K562 (cell line): ENCODE measurements around the gene ZNF90. TPM values are rescaled to one million over a fixed set of nuclear protein-coding genes. Genes with fewer than 3 reads are reported as not detected.

Source experiments
- ATAC-seq: fragments of 200-7000 bp; cut with Tn5 transposase; 3 replicates; pipeline ENCODE4 v1.9.1; 2020; ENCODE audit warnings: moderate library complexity
- BruUV-seq: library from RNA; stranded (reverse); fragments of 400-500 nt; replicated peaks from 2 replicates; lab custom pipeline; 2021; lab: Mats Ljungman, UMichigan
- CTCF ChIA-PET: fragments of 300-600 bp; formaldehyde crosslinking; extraction: SDS; loops from one replicate; lab custom pipeline; 2021; ENCODE audit warnings: low intra/inter-chr PET ratio; lab: Yijun Ruan, JAX
- POLR2A ChIA-PET: fragments of 300-600, 350-650 bp; sonication (Branson Sonifier 250); formaldehyde crosslinking; extraction: SDS; loops from one replicate; lab custom pipeline; 2021; ENCODE audit warnings: antibody characterized with exemption, inconsistent platforms; lab: Yijun Ruan, JAX
- DNase-seq, 4 experiments: peaks; one replicate each; pipeline versions ENCODE4 v3.0.0 to v3.0.0-alpha.2; 2011 to 2018; ENCODE audit warnings: low spot score in 3 of 4, mixed read lengths in 3 of 4; ENCODE audit errors: extremely low read depth in 1 of 4
- FAIRE-seq: peaks from 2 replicates; lab custom pipeline; 2011; peaks lifted over from hg19 to GRCh38; lab: Jason Lieb, UNC
- H2AFZ ChIP-seq: 2 replicates; pipeline ENCODE4 v1.6.0; 2011; ENCODE audit warnings: low read depth, low read length, control low read depth, inconsistent platforms
- H3K27ac ChIP-seq: fragments of 200-600 bp; 3 replicates; pipeline ENCODE4 v1.8.0; 2011; ENCODE audit warnings: low read depth, mild to moderate bottlenecking, control low read depth, inconsistent platforms, low read length, moderate library complexity, mixed read lengths; ENCODE audit errors: extremely low read depth
- H3K27me3 ChIP-seq, 2 experiments: fragments of 300-600 bp in 1 of 2; 2 replicates in 1 of 2; 3 replicates in 1 of 2; pipeline versions ENCODE4 v1.6.0 to v1.8.0; 2011; ENCODE audit warnings: inconsistent platforms in 2 of 2, low read length in 2 of 2, mild to moderate bottlenecking in 1 of 2, mixed read lengths in 1 of 2, moderate library complexity in 1 of 2; ENCODE audit not compliant: control insufficient read depth in 2 of 2, insufficient read depth in 2 of 2
- H3K36me3 ChIP-seq: fragments of 300-600 bp; 3 replicates; pipeline ENCODE4 v1.8.0; 2011; ENCODE audit warnings: mild to moderate bottlenecking, low read length, inconsistent platforms; ENCODE audit not compliant: control insufficient read depth, insufficient read depth
- H3K4me1 ChIP-seq, 2 experiments: fragments of 200-600 bp in 1 of 2; replicated peaks in 1 of 2; 2 replicates in 1 of 2; 3 replicates in 1 of 2; pipeline versions ENCODE4 v1.5.1 to v1.8.0; 2011; ENCODE audit warnings: inconsistent platforms in 2 of 2, low read length in 2 of 2, mild to moderate bottlenecking in 1 of 2, mixed read lengths in 1 of 2, moderate library complexity in 1 of 2; ENCODE audit not compliant: control insufficient read depth in 2 of 2, insufficient read depth in 2 of 2
- H3K4me2 ChIP-seq: 2 replicates; pipeline ENCODE4 v1.6.1; 2011; ENCODE audit warnings: low read length, control low read depth, inconsistent platforms, mixed read lengths; ENCODE audit not compliant: insufficient read depth
- H3K4me3 ChIP-seq: fragments of 200-600 bp; sonication (generic), shearing (Covaris generic); 2 replicates; pipeline ENCODE4 v1.5.1; 2016; ENCODE audit warnings: control low read depth, inconsistent platforms
- H3K79me2 ChIP-seq: fragments of 200-600 bp; 3 replicates; pipeline ENCODE4 v1.8.0; 2011; ENCODE audit warnings: low read length, inconsistent platforms; ENCODE audit not compliant: control insufficient read depth, insufficient read depth
- H3K9ac ChIP-seq, 2 experiments: 2 replicates each; pipeline versions ENCODE4 v1.6.0 to v1.6.1; 2011; ENCODE audit warnings: low read depth in 2 of 2, low read length in 2 of 2, control low read depth in 1 of 2, inconsistent platforms in 1 of 2, mild to moderate bottlenecking in 1 of 2, mixed read lengths in 1 of 2; ENCODE audit not compliant: insufficient read depth in 1 of 2
- H3K9me1 ChIP-seq: one replicate; pipeline ENCODE4 v1.6.0; 2011; ENCODE audit warnings: inconsistent platforms, mild to moderate bottlenecking, low read length, moderate library complexity; ENCODE audit not compliant: control insufficient read depth, insufficient read depth
- H3K9me3 ChIP-seq: replicated peaks from 2 replicates; pipeline ENCODE4 v1.5.1; 2011; ENCODE audit warnings: low read depth, low read length, inconsistent platforms; ENCODE audit not compliant: control insufficient read depth, insufficient read depth
- H4K20me1 ChIP-seq: replicated peaks from 2 replicates; pipeline ENCODE4 v1.6.1; 2011; ENCODE audit warnings: low read length, inconsistent platforms, mixed read lengths; ENCODE audit not compliant: control insufficient read depth, insufficient read depth
- IRF9 ChIP-seq: fragments of 450-650 bp; IDR thresholded peaks from 2 replicates; pipeline ENCODE4 v1.6.1; 2016; ENCODE audit warnings: missing biosample characterization, missing genetic modification characterization
- RNF2 ChIP-seq: sonication (generic); IDR thresholded peaks from 2 replicates; pipeline ENCODE4 v1.6.1; 2016
- STAT5B ChIP-seq: fragments of 250-450 bp; sonication (Bioruptor Pico); IDR thresholded peaks from 2 replicates; pipeline ENCODE4 v1.8.0; 2021; ENCODE audit warnings: mild to moderate bottlenecking, inconsistent platforms
- TGIF2 ChIP-seq: sonication (generic); formaldehyde crosslinking; IDR thresholded peaks from 2 replicates; pipeline ENCODE4 v1.8.1; 2022; ENCODE audit warnings: mild to moderate bottlenecking, missing genetic modification reagents, moderate library complexity
- ZNF224 ChIP-seq: sonication (generic); formaldehyde crosslinking; IDR thresholded peaks from 2 replicates; pipeline ENCODE4 v1.8.0; 2022; ENCODE audit warnings: mild to moderate bottlenecking, missing genetic modification reagents
- ZNF512 ChIP-seq: IDR thresholded peaks from 2 replicates; pipeline ENCODE4 v1.6.1; 2016; ENCODE audit warnings: missing genetic modification characterization, missing compliant biosample characterization
- ZNF695 ChIP-seq: fragments of 450-650 bp; formaldehyde crosslinking; IDR thresholded peaks from 2 replicates; pipeline ENCODE4 v1.4.0; 2020; ENCODE audit warnings: mild to moderate bottlenecking, moderate library complexity
- WGBS: fragments of 100-300 bp; shearing (Covaris generic); methylation state at CpG from one replicate; pipeline ENCODE4 v1.1.6; 2016; ENCODE audit warnings: low coverage, mixed read lengths; ENCODE audit not compliant: insufficient coverage; ENCODE audit errors: missing lambda C conversion rate; 5-methylcytosine and 5-hydroxymethylcytosine counted together
- in situ Hi-C: fragments of 300-500 bp; cut with MboI; formaldehyde crosslinking; loops from 4 replicates; pipeline ENCODE4 v1.15.0; 2018; ENCODE audit warnings: inconsistent platforms, mixed read lengths
- intact Hi-C: fragments of 100-400 bp; cut with micrococcal nuclease; formaldehyde crosslinking; loops from 2 replicates; pipeline ENCODE4 v1.14.2; 2022
- polyA plus RNA-seq, 8 experiments: library from polyadenylated mRNA; depleted of rRNA in 4 of 8; stranded (reverse) in 5 of 8; unstranded in 3 of 8; fragments of >200 nt; fragmentation: Nextera tagmentation in 2 of 8; fragmentation: Illumina TruSeq in 1 of 8; extraction: Ambion mirVana in 2 of 8; extraction: Trizol in 1 of 8; gene quantifications; 2 replicates each; pipeline versions ENCODE4 v1.2.1 to v1.2.3, GENCODE V29; 2011 to 2014; ENCODE audit warnings: inconsistent platforms in 1 of 8, missing spikeins in 1 of 8
- total RNA-seq, 7 experiments: library from RNA; depleted of rRNA in 6 of 7; stranded (reverse); fragments of >200 nt in 6 of 7; fragmentation: Illumina TruSeq in 2 of 7; extraction: Trizol in 2 of 7; gene quantifications; 2 replicates each; pipeline versions ENCODE4 v1.2.1 to v1.2.3, GENCODE V29; 2011 to 2021; ENCODE audit warnings: low replicate concordance in 1 of 7
- TF ChIP-seq, protein P1 (sequence below): fragments of 250-450 bp; sonication (Bioruptor Pico); IDR thresholded peaks from 2 replicates; pipeline ENCODE4 v1.4.0; 2020; ENCODE audit warnings: mild to moderate bottlenecking
- TF ChIP-seq, protein P2 (sequence below): fragments of 250-450 bp; sonication (Bioruptor Pico); IDR thresholded peaks from 2 replicates; pipeline ENCODE4 v1.4.0; 2020; ENCODE audit warnings: mild to moderate bottlenecking, moderate library complexity

ZNF90 gene
- total and polyA plus RNA-seq, 9 of the 15 experiments (the other 6 are each of a cell fraction or from before 2014, with no cell fraction given), result 0.20 to 0.89 (median 0.67) TPM; not detected in 1

GRCh38 chr19:20079476-20079875 lies 1.7 kb downstream of the ZNF90 start:
- no peaks in the 10 kb centered on the region for H3K27me3 ChIP-seq
- H3K9me1 ChIP-seq, result no peaks in the 10 kb centered on the region
- H4K20me1 ChIP-seq, result no peaks in the 10 kb centered on the region
- DNase-seq, result no peak
- no peak overlapping the region for H3K27ac ChIP-seq
- intact Hi-C loops (no loop called here), in situ Hi-C loops (no loop called here)
- H3K9me3 ChIP-seq, result no peaks in the 10 kb centered on the region
- ChIA-PET CTCF (no interaction called here), POLR2A (no interaction called here)
- FAIRE-seq, result no peak
- no peaks in the 10 kb centered on the region for H3K36me3 ChIP-seq
- TF ChIP-seq TGIF2 (CRISPR knock-in tag) (no peak), STAT5B (CRISPR knock-in tag) (no peak)
- no peak overlapping the region for H2AFZ ChIP-seq
- H3K4me1 ChIP-seq, result no peaks in the 10 kb centered on the region
- BruUV-seq, result no TSS peak
- no peak for ATAC-seq
- no peak overlapping the region for H3K9ac ChIP-seq
- 6% methylated on average over 8 of the region's 8 CpGs for WGBS
- H3K4me3 ChIP-seq, result no peak overlapping the region
- no peak overlapping the region for H3K4me2 ChIP-seq
- no peaks in the 10 kb centered on the region for H3K79me2 ChIP-seq

DNA sequence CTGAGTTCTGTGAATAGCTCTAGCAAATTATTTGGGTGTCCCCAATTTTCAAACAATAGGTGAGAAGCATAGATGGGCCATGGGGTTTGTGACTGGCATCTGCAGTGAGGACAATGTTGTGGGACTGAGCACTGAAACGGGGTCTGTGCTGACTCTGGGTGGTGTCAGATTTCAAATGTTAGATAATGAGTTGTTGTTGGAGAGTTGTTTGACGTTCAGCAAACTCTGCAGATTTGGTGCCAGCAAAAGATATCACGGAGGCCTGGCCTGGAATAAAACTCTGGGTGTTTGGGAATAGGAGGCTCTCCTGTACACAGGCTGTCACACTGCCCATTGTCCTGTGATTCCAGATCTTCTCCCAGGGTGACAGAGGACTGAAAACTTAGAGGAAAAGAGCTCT lies 2.9 kb downstream of the ZNF90 start:
- FAIRE-seq (no peak), ATAC-seq (no peak), DNase-seq (no peak)
- Histone ChIP-seq H3K4me2 (no peak overlapping the region), H3K9me3 (no peaks in the 10 kb centered on the region), H3K27ac (no peak overlapping the region), H3K4me3 (no peak overlapping the region), H3K9ac (no peak overlapping the region), H4K20me1 (no peaks in the 10 kb centered on the region), H3K9me1 (no peaks in the 10 kb centered on the region), H3K4me1 (no peaks in the 10 kb centered on the region), H2AFZ (no peak overlapping the region), H3K27me3 (no peaks in the 10 kb centered on the region), H3K79me2 (no peaks in the 10 kb centered on the region), H3K36me3 (no peaks in the 10 kb centered on the region)
- CTCF ChIA-PET, result no interaction called here
- BruUV-seq, result no TSS peak
- in situ Hi-C loops (no loop called here), intact Hi-C loops (no loop called here)
- WGBS, result 0% methylated on average over 3 of the region's 3 CpGs
- POLR2A ChIA-PET, result no interaction called here
- TF ChIP-seq IRF9 (no peak), ZNF224 (CRISPR knock-in tag) (no peak), ZNF512 (tag) (no peak), RNF2 (no peak), ZNF695 (CRISPR knock-in tag) (no peak)
- TF ChIP-seq, protein P1, sequence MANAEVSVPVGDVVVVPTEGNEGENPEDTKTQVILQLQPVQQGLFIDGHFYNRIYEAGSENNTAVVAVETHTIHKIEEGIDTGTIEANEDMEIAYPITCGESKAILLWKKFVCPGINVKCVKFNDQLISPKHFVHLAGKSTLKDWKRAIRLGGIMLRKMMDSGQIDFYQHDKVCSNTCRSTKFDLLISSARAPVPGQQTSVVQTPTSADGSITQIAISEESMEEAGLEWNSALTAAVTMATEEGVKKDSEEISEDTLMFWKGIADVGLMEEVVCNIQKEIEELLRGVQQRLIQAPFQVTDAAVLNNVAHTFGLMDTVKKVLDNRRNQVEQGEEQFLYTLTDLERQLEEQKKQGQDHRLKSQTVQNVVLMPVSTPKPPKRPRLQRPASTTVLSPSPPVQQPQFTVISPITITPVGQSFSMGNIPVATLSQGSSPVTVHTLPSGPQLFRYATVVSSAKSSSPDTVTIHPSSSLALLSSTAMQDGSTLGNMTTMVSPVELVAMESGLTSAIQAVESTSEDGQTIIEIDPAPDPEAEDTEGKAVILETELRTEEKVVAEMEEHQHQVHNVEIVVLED, result no peak
- TF ChIP-seq, protein P2, sequence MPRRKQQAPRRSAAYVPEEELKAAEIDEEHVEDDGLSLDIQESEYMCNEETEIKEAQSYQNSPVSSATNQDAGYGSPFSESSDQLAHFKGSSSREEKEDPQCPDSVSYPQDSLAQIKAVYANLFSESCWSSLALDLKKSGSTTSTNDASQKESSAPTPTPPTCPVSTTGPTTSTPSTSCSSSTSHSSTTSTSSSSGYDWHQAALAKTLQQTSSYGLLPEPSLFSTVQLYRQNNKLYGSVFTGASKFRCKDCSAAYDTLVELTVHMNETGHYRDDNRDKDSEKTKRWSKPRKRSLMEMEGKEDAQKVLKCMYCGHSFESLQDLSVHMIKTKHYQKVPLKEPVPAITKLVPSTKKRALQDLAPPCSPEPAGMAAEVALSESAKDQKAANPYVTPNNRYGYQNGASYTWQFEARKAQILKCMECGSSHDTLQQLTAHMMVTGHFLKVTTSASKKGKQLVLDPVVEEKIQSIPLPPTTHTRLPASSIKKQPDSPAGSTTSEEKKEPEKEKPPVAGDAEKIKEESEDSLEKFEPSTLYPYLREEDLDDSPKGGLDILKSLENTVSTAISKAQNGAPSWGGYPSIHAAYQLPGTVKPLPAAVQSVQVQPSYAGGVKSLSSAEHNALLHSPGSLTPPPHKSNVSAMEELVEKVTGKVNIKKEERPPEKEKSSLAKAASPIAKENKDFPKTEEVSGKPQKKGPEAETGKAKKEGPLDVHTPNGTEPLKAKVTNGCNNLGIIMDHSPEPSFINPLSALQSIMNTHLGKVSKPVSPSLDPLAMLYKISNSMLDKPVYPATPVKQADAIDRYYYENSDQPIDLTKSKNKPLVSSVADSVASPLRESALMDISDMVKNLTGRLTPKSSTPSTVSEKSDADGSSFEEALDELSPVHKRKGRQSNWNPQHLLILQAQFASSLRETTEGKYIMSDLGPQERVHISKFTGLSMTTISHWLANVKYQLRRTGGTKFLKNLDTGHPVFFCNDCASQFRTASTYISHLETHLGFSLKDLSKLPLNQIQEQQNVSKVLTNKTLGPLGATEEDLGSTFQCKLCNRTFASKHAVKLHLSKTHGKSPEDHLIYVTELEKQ (CRISPR knock-in tag), result no peak
